Smooth muscle cell of the brain vasculature (primary cell): ENCODE measurements around the gene MYH4.

ENCODE experiments used
- DNase-seq: peaks from one replicate; pipeline ENCODE4 v3.0.0-alpha.2; 2012; ENCODE audit warnings: low read depth, low spot score

Gene MYH4

DNA sequence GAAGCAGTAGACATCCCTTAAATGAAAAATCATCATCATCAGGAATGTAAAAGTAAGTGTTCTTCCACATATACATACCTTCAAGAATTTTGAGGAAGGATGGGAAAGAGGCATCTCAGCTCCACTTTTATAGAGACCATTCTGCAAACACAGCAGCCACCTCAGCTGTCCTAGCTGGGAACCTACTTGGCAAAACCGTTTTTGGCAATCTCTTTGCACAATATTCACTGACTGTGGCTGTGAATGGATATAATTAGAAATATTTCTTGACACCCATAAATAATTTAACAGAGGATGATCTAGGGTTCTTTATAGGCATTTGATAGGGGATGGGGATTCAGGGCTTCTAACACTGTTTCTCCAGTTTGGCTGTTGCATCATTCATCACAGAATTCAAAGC lies at the start of gene MYH4:
TSS of gene MYH4 (minus strand) at position 101 of the 400 bp plus-strand sequence. CDS start 2,814 bp downstream, outside the sequence.
- no peak for DNase-seq

DNA sequence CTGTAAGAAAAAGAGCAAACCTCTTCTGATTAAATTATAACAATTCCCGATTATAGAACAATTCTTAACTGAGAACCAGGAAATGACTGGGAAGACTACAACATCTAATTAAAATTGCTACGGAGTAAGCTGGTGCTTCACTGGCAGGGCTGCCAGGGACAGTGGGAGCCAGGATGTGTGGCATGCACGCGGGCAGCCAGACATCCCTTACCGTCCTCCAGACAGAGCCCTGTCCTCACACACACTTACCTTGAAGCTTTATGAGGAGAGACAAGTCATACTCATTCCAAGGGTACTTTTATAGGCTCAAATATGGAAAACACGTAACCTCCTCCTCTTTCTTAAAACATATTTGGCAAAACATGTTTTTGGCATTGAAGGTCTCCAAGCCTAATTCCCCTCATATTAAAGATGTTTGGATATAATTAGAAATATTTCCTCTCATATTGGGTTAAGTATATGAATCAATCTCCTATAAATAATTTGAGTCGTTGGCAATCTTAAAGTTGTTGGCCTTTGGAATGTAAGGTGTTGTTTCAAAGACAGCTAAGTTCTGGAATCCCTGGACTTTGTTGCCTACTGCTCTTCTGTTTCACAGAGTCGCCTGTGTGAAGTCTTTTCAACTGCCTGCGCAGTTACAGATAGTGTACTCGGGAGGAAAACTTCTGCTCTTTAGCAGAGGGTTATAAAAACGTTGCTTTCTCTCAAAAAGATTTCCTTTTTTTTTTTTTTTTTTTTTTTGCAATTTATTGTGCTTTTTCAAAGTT lies 49.1 kb upstream of the MYH4 start, which contains the start of gene MYH1:
TSS of gene MYH1 (minus strand) at position 272 of the 767 bp plus-strand sequence. CDS start 1,900 bp downstream, outside the sequence.
- no peak for DNase-seq

DNA sequence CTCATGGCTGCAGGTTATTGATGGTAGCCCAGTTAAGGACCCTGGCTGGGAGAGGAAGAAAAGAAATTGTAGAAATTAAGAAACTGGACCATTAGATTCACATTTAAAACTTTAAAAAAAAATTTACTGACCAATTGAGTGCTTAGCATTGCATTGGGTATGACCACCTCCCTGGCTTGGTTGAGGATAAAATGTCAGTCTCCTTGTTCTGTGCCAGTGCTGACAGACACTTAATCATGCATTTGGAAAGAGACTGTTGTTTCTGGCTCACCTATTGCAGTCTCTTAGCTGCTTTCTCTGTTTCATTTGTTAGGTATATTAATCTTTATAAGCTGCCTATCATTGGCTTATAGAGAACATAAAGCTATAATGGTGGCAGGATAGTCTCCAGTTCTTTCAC lies 47.3 kb upstream of the MYH4 start:
- no peak for DNase-seq

DNA sequence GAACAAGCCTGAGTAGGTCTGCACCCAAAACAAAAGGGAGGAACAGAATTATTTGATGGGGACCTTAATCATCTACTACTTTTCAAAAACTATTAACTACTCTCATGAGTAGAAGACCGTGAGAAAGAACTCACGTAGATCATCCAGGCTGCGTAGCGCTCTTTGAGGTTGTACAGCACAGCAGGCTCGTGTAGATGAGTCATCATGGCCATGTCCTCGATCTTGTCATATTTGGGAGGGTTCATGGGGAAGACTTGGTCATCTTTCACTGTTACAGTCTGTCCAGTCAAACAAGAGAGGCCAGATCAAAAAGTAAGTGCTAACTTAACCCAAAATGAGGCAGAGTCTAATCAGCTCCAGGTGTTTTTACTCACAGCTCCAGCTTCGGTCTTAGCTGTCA lies 46.7 kb upstream of the MYH4 start:
- no peak for DNase-seq

DNA sequence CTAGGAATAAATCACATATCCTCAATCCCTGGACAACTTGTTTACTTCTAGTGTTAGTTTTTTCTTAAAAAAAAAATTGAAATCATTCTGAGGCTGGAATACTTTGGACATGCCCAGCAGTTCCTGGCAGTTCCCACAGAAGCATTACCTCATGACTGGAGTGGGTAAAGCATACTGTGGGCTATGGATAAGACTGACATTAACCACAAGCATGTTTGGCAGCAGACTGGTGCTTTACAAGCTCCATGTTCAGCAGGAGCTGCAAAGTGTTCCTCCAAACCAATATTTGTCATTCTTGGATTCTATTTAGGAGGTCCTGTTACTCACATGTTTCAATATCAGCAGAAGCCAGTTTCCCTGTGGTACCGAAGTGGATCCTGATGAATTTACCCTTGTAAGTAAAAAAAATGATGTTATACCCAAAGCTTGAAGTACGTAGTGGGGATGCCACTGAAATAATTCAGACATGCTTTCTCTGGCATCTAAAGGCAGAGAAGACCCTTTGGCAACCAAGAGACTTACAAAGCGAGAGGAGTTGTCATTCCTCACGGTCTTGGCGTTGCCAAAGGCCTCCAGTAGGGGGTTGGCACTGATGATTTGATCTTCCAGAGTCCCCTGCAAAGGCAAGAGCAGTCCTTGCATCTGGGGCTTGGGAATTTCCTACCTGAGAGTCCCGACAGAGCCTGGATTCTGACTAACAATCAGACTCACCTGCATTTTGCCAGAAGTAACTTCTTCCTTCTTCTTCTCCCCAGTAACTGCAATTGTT lies 44.1 kb upstream of the MYH4 start:
- no peak for DNase-seq

DNA sequence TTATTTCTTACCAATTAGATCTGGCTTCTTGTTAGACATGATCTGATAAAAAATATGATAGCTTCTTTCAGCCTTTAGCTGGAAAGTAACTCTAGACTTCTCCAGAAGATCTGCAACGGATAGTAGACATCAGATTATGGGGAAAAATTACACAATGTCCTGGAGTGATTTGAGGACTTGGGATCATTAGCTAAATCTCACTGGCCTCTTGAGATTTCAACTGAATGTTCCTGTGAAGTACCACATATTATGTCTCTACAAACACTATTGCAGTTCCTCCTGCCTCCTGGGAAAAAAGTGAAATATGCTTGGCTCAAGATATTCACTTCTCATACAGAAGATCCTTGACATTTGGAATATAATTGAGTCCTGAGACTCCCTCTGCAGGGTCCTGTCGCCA lies 43.5 kb upstream of the MYH4 start:
- no peak for DNase-seq

DNA sequence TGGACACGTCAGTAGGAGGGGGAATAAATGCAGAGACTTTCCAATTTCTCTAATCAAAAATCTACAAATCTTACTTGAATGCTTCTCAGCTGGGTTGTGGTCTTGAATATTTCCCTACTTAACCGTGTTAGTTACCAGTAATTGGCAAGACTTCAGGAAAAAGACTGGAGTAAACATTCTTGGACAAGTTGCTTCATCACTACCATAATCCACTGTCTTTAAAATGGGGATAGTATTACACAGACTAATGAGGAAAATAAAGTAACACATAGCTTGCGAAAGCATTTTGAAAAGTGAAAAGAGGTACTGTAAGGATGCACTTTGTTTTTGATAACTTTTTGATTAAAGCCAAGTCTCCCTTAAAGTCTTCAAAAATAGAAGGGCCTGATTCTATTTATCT lies 30.6 kb upstream of the MYH4 start:
- no peak for DNase-seq

DNA sequence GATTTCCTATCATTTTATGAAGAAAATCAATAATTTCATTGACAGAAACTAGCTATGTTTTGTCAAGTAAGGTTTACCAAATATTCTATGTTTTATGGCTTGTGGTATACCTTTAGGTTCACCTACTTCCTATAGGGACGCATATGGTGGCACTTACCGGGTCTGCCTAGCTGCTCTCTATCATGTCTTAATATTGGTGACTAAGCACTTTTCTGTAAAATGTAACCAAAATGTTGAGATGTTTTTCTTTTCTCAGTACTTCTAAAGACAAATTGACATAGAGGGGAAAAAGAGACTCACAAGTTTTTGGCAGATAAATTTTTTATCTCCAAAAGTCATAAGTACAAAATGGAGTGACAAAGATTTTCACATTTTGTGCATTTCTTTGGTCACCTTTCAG lies 22.6 kb upstream of the MYH4 start:
- DNase-seq: no peak

DNA sequence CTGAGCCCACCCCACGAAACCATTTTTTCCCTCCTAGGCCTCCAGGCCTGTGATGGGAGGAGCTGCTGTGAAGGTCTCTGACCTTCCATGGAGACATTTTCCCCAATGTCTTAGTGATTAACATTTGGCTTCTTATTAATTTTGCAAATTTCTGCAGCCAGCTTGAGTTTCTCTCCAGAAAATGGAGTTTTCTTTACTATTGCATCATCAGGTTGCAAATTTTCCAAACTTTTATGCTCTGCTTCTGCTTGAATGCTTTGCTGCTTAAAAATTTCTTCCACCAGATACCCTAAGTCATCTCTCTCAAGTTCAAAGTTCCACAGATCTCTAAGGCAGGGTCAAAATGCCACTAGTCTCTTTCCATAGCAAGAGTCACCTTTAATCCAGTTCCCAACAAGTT lies 12.9 kb upstream of the MYH4 start:
- no peak for DNase-seq

DNA sequence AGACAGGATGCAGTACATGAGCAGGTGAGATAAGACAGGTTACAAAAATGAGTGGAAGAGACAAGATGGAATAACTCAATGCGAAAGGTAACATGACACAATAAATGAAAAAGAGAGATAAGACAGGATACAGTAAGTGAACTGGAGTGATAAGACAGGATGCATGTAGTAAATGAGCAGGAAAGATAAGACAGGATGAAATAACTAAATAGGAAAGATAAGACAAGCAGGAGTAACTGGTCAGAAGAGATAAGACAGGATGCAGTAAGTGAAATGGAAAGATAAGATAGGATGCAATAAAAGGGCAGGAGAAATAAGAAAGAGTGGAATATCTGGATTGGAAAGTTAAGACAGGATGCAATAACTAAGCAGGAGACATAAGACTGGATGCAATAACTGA lies 8.3 kb upstream of the MYH4 start:
- DNase-seq: no peak

DNA sequence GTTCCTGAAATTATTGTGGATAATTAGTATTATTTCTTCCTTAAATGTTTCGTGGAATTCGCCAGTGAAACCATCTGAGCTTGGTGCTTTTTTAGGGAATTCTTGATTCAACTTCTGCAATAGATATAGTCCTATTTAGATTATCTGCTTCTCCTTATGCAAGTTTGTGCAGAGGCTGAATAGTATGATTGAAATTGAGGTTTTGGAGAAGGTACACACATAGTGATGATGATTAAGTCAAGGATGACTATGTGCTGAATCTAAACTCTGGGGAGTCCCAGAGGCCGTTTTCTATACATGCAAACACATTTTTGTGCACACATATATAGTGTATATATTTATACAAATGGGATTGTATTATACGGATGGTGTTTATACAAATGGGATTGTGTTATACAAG lies 5.2 kb upstream of the MYH4 start:
- DNase-seq: no peak

DNA sequence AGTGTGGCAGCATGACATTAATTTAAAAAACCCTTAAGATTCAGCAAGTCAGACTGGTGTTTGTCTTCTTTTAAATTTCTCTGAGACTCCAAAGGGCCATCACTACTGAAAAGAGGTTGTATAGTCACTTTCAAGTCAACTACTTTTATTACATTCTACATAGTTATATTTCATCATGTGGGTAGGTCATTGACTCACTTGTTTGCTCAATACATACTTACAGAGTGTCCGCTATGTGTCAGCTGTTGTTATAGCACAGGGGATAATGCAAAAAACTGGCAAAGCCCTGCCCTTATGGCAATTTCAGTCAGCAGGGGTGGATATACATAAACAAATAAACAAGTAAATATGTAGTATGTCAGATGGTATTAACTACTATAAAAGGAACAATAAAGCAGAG lies 2.5 kb upstream of the MYH4 start:
- no peak for DNase-seq

DNA sequence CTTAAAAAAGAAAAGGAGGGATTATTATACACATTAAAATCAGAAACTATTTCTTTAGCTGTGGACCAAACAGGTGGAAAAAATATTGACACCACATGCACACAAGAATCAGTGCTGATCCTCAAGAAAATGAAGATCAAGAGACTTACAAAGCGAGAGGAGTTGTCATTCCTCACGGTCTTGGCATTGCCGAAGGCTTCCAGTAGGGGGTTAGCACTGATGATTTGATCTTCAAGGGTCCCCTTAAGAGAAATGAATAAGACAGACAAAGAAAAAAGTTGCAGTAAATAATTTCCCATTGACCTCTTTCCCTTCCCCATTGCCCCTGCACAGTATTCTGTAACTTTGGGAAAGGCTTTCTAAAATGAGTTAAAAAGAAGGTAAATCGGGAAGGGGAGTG lies 6.0 kb downstream of the MYH4 start:
- no peak for DNase-seq

DNA sequence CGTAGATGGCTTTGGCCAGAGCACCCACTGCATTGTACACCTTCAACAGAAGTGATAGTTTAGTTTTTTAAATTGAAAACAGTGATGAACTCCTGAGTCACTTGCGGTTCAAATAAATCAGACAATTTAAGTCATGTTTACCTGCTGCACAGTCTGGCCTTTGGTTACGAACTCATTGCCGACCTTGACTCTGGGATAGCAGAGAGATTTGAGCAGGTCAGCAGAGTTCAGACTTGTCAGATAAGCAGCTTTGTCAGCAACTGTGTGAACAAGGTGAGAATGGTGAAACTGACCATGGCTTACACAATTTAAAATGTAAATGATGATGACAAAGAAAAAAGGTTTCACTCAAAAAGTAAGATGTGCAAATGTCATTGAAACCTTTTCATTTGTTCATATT lies 9.3 kb downstream of the MYH4 start:
- no peak for DNase-seq

DNA sequence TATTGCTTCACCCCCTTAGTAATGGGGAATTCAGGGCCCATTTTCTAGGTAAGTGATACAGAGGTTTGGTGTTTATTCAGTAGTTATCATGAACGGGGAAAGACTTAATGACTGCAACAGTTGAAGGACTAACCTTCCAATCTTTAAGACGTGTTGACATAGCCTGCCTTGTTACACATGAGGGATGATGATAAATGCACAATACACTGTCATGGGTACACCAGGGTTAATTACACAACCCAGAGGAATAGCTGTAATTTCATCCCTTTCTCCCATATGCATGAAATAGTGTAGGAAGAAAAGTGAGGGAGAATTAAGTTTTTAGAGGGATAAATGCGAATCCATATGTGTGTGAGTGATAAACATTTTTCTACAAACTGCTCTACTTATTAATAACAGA lies 10.7 kb downstream of the MYH4 start:
- DNase-seq: no peak

DNA sequence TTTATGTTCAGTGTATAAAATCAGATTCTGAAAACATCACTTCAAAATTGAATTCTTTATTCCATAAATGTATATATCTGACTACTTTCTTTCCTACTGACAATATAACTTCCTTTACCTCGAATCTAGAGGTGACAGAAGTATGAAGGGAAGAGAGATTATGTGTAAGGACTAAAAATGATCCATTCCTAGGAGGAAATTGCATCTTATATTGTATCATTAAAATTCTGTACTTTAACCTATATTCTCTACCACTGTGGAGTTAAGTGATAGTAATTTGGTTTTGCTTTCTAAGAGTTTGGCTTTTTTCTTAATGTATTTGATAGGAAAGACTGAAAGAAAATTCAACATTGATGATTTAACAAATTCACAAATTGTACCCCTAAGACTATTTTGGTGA lies 11.4 kb downstream of the MYH4 start:
- DNase-seq: no peak

DNA sequence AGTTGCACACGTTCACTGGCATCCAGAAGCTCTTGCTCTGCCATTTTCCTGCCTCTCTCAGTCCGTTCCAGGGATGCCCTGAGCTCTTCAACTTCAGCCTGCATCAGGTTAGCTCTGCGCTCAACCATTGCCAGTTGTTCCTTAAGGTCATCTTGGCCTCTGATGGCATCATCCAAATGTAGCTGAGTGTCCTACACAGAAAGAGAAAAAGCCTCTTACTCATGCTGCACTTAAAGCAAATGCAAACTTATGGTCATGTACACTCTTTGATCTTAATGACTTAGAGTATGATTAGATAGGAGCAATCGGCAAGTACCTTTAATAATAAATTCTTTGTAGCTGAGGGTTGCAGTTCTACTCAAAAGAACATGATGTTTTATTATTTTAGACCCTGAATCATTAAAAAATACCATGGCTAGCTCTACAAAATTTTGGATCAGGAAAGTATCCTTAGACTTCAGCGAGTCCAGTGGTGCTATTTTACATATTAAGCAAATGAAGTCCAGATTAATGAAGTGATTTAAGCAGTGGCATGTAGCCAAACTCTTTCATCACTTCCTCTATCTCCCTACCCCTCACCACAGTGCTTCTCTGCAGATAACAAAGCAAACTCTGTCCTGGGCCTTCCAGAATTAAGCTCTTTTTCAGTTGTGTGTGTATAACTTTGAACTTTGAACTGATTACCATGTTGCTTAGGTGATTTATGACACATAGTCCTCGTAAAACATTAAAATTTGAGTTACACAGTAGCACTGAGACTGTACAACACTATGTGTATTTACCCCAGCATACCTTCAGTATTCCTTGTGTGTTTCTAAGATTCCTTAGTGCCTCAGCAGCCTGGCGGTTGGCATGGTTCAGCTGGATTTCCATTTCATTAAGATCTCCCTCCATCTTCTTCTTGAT lies 22.1 kb downstream of the MYH4 start:
- DNase-seq: no peak

DNA sequence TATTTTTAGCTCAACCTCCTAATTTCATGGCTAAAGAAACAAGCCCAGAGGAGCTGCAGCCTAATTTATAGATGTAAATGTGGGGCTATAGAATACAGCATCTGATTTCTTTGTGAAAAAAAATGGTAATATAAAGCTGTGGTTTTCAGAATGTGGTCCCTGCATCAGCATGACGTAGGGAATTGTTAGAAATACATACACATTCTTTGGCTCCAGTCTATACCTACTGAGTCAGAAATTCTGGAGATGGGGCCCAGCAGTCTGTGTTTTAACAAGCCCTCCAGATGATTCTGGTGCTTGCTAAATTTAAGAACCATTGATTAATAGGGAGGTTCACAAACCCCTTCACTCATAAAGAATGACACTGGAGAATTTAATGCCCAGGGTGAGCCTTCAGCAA lies 29.5 kb downstream of the MYH4 start:
- DNase-seq: no peak

DNA sequence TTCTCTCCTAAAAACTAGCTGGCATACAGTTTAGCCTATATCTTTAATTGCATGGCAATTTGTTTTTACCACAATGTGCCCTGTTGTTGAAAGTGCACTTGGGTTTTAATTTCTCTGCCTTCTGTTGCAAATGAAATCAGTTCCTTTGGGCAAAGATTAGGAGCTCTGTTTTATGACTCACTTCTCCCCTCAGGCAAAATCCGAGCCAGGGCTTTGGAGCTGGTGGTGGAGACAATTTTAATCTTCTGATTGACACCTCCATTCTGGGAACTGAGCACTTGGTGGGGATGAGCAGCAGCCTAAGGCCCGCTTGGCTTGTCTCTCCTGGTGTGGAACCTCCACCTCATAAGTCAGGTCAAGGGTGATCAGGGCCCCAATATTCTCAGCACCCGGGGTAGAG lies 34.3 kb downstream of the MYH4 start:
- no peak for DNase-seq

DNA sequence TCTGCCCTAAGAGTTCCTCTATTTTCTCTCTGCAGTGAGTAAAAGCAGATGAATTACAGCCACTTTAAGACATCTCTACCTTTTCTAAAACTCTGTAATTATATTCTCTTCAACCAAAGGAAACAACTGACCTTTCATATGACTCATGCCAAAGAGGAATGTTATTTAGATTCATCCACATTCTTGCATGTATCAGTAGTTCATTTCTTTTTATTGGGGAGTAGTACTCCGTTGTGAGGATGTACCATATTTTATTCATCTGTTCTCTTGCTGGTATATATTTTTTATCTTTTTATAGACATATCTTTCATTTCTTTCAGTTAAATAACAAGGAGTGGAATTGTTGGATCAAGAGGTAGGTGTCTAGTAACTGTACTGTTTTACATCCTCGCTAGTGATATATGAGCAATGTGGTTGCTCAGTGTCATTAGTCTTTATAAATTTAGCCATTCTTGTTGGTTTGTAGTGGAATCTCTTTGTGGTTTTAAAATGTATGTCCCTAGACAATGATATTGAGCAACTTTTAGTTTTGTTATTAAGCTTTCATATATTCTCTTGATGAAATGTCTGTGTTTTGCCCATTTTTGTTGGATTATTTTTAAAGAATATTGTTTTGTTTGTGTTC lies 39.8 kb downstream of the MYH4 start:
- no peak for DNase-seq

DNA sequence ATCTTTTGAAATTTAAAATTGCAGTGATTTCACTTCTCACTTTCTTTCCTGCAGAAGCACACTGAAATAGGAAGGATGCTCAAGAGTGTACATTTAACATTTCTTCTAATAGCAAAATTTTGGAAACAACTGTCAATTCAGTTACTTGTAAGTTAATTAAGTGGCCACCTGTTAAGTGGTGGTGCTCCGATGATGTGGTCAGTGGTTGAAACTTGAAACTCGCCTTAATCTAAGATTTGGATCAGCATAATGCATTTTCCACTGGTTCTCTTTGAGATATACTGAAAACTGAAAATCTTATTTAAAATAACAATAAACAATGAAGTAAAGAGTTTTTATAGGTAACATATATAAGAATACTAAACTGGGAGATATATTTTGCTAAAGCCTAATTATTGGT lies 40.6 kb downstream of the MYH4 start:
- no peak for DNase-seq
